ENCODE measurements around the gene STX8. TPM values are rescaled to one million over a fixed set of nuclear protein-coding genes. Genes with fewer than 3 reads are reported as not detected.

Gene STX8
- total and polyA plus RNA-seq, 9 of the 15 experiments (the other 6 are each of a cell fraction or from before 2014, with no cell fraction given), result 14.6 to 42.5 (median 22.1) TPM

- no peak for TF ChIP-seq ZBTB11 (CRISPR knock-in tag; IDR thresholded peaks at IDR 0.05)
- no peak for TF ChIP-seq KAT7 (CRISPR knock-in tag; IDR thresholded peaks at IDR 0.05; ENCODE audit: borderline replicate concordance)
Measured at GRCh38 chr17:9443811-9444210, 131.8 kb downstream of the STX8 start (continued).

GRCh38 chr17:9439851-9440250 is 135.8 kb downstream of the STX8 start:
- TF ChIP-seq ZNF140 (CRISPR knock-in tag; IDR thresholded peaks at IDR 0.05), result no peak
- TF ChIP-seq EWSR1 (IDR thresholded peaks at IDR 0.05; ENCODE audit: borderline replicate concordance, low read depth, partially characterized antibody), result no peak
- no peak for TF ChIP-seq ETS2 (tag; IDR thresholded peaks at IDR 0.05; ENCODE audit: borderline replicate concordance, poor library complexity, severe bottlenecking)
- no peak for TF ChIP-seq DPF2 (IDR thresholded peaks at IDR 0.05)
- TF ChIP-seq CREB5 (CRISPR knock-in tag; IDR thresholded peaks at IDR 0.05), result no peak
- TF ChIP-seq HNRNPK (IDR thresholded peaks at IDR 0.05; ENCODE audit: low read depth, low read length, poor library complexity, severe bottlenecking), result no peak
- no peak for TF ChIP-seq KAT8 (IDR thresholded peaks at IDR 0.05; ENCODE audit: low read depth)
- TF ChIP-seq MEF2D (tag; conservative IDR thresholded peaks at IDR 0.05; ENCODE audit: low read depth), result no peak
- no peak for TF ChIP-seq RBM22 (IDR thresholded peaks at IDR 0.05; ENCODE audit: low read depth, low read length, poor library complexity, severe bottlenecking)
- TF ChIP-seq HMBOX1 (IDR thresholded peaks at IDR 0.05), result no peak
- in situ Hi-C loops (cut with MboI), result no loop called here
- Histone ChIP-seq H3K9me3 (replicated peaks; ENCODE audit: control insufficient read depth, insufficient read depth, low read depth, low read length) (no peaks in the 10 kb centered on the region), H3K79me2 (ENCODE audit: control insufficient read depth, insufficient read depth, low read length) (no peaks in the 10 kb centered on the region), H3K27ac (ENCODE audit: extremely low read depth, low read depth, low read length) (no peak overlapping the region), H3K4me3 (no peak overlapping the region), H3K9ac (ENCODE audit: insufficient read depth in 1 of 2, low read depth in 2 of 2, low read length in 2 of 2) (no peak overlapping the region), H3K27me3 (ENCODE audit: control insufficient read depth in 2 of 2, insufficient read depth in 2 of 2, low read length in 2 of 2) (no peaks in the 10 kb centered on the region), H3K36me3 (ENCODE audit: control insufficient read depth, insufficient read depth, low read length) (no peaks in the 10 kb centered on the region), H2AFZ (ENCODE audit: low read depth, low read length) (no peak overlapping the region), H3K9me1 (ENCODE audit: control insufficient read depth, insufficient read depth, low read length) (no peaks in the 10 kb centered on the region), H3K4me2 (ENCODE audit: insufficient read depth, low read length) (no peak overlapping the region), H3K4me1 (replicated peaks in 1 of 2; ENCODE audit: control insufficient read depth in 2 of 2, insufficient read depth in 2 of 2, low read length in 2 of 2) (no peaks in the 10 kb centered on the region), H4K20me1 (replicated peaks; ENCODE audit: control insufficient read depth, insufficient read depth, low read length) (no peaks in the 10 kb centered on the region)
- POLR2A ChIA-PET, result interaction anchor here (0.6 kb wide), 1 partner anchor 49 kb away, joined by 3 read pairs; no protein-coding TSS in a partner anchor
- CTCF ChIA-PET (ENCODE audit: low intra/inter-chr PET ratio), result no interaction called here
- WGBS (ENCODE audit: insufficient coverage, low coverage, missing lambda C conversion rate), result 63% methylated on average over 3 of the region's 3 CpGs
- DNase-seq (ENCODE audit: extremely low read depth in 1 of 4, low spot score in 3 of 4), result no peak
- ATAC-seq, result no peak
- intact Hi-C loops (cut with micrococcal nuclease), result no loop called here
- FAIRE-seq, result no peak
- BruUV-seq (replicated peaks), result no TSS peak
